GM12874 (cell line): ENCODE results near the gene DEDD.

ENCODE experiments used
- TF ChIP-seq, protein P1 (sequence below): IDR thresholded peaks from 2 replicates; pipeline ENCODE4 v1.5.1; 2011; ENCODE audit warnings: low read depth, mild to moderate bottlenecking, control low read depth, low read length, moderate library complexity; ENCODE audit not compliant: insufficient read depth

The DEDD gene

DNA sequence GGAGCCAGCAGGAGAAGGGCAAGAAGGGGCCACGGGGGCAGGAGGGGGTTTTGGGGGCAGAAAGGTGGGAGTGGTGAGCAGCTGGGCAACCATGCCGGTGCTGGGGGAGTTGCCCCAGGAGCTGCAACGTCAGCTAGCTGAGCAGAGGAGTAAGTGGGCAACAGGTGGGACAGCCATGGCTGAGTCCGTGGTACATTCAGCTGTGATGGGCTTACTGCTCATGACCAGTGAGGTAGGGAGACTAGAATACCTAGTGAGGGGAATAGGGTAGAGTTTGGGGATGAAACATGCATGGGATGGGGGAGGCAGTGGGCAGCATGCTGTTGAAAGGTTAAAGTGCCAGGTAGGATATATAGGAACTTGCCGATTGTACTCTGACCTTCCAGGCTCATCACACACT is 29.2 kb upstream of the DEDD start:
- TF ChIP-seq, protein P1, sequence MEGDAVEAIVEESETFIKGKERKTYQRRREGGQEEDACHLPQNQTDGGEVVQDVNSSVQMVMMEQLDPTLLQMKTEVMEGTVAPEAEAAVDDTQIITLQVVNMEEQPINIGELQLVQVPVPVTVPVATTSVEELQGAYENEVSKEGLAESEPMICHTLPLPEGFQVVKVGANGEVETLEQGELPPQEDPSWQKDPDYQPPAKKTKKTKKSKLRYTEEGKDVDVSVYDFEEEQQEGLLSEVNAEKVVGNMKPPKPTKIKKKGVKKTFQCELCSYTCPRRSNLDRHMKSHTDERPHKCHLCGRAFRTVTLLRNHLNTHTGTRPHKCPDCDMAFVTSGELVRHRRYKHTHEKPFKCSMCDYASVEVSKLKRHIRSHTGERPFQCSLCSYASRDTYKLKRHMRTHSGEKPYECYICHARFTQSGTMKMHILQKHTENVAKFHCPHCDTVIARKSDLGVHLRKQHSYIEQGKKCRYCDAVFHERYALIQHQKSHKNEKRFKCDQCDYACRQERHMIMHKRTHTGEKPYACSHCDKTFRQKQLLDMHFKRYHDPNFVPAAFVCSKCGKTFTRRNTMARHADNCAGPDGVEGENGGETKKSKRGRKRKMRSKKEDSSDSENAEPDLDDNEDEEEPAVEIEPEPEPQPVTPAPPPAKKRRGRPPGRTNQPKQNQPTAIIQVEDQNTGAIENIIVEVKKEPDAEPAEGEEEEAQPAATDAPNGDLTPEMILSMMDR, result no peak

DNA sequence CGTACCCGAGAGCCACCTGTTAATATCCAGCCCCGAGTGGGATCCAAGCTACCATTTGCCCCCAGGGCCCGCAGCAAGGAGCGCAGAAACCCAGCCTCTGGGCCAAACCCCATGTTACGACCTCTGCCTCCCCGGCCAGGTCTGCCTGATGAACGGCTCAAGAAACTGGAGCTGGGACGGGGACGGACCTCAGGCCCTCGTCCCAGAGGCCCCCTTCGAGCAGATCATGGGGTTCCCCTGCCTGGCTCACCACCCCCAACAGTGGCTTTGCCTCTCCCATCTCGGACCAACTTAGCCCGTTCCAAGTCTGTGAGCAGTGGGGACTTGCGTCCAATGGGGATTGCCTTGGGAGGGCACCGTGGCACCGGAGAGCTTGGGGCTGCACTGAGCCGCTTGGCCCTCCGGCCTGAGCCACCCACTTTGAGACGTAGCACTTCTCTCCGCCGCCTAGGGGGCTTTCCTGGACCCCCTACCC is 28.2 kb upstream of the DEDD start:
- TF ChIP-seq, protein P1, result no peak

DNA sequence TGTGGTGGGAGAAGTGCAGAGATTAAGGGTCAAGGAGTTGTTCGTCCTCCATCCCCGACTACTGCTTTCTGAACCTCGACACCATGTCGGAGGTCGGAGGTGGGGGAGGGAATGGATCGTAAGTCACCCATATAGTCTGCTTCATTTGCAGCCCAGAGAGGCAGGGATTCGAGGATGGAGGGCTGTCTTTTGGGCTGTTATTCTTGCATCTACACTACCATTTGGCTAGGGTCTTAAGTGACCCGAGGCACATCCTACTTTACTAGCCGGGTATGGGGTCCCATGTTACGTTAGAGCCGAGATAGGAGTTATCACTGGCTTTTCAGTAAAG is 27.4 kb upstream of the DEDD start:
- TF ChIP-seq, protein P1, result no peak

DNA sequence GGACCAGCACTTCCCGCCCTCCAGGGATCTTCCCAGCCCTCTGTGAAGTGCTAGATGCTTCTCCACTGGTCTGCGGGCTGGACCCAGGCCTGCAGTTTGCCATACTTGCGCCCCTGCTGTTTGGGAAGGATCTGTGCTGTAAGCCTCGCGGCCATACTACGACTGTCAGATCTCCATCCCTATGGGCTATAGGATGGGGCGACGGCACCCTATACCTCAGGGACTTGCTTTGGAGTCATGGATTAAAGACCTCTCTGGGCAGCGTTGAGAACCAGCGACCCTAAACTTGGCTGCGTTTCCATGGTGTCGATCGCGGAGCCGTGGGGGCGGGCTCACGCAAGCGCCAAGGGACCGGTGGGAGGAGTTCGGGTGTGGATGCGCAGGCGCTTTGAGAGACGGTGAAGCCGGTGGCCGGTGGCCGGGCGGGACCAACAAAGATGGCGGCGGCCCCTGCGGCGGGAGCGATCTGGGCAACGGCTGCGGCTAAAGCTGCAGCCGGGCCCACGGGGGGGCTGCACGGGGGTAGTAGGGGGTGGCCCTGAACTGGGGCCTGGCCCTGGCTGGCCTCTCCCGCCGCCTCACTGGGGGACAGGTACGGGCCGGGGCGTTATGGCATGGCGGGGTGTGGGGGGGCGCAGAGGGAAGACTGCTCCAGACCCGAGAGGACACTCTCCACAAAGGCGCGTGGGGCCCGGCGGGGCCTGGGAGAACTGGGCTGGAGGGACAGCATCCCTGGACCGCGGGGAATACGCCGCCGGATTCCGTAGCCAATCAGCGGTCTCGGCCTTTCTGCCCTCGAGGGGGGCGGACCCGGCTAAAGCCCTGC is 26.8 kb upstream of the DEDD start, which contains the start of gene USP21:
TSS of gene USP21 (plus strand) at position 414 of the 826 bp plus-strand sequence. CDS start 1,141 bp downstream, outside the sequence.
- TF ChIP-seq, protein P1, result no peak

DNA sequence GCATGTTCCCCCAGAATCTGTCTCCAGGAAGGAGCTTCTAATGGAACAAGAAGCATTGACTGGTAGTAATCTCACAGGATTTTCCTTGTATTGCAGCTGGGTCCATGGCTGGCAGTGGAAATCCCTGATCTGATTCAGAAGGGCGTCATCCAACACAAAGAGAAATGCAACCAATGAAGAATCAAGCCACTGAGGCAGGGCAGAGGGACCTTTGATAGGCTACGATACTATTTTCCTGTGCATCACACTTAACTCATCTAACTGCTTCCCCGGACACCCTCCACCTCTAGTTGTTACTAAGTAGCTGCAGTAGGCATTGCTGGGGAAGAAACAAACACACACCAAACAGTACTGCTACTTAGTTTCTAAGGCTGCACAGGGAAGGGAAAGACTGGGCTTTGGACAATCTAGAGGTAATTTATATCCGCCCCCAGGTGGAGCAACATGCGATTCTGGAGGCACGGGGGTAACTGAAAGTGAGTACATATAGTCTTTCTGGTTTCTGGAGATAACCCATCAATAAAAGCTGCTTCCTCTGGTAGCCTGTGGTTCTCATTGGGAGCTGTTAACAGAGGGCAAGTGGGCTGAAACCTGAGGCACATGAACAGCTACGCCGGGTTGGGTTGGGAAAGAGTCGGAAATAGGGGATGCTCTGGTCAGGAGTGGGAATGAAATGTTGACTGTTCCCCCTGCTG is 26.0 kb upstream of the DEDD start:
- TF ChIP-seq, protein P1, result no peak

DNA sequence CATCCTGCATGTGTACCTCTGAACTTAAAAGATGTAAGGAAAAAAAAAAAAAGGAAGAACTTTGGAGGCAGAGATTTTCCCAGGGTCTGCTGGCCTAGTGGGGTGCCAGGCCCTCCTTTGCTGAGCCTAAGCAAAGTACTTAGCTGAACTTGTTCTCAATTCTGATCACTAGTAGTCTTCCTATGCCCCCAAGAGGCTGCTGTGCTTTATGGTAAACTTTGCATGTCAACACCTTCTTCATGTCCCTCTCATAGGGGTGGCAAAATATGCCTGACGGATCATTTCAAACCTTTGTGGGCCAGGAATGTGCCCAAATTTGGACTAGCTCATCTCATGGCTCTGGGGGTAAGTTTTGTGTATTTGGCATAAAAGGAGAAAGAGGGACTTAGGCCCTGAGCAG is 25.4 kb upstream of the DEDD start:
- TF ChIP-seq, protein P1, result no peak

DNA sequence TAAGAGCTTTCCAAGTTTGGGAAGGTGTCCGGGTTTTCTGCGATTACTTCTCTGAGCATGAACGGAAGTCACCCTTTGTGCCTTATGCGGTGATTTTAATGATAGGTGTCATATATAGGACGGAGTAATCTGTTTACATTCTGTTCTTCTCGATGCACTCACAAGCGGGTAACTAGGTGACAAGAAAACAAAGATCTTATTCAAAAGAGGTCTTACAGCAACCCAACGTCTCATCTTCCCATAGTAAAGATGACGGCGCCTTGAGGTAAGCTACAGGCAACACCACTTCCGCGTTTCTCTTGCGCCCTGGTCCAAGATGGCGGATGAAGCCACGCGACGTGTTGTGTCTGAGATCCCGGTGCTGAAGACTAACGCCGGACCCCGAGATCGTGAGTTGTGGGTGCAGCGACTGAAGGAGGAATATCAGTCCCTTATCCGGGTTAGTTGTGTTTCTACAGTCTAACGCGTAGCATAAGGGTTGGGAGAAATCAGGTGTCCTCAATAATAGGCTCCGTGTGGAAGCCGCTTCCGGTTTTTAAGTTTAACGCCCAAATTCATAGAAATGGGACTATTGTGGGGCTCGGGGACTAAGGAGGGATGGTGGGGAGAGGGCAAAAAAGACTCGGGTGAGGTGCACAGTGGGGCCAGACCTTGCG is 21.3 kb upstream of the DEDD start, which contains the start of gene UFC1:
TSS of gene UFC1 (plus strand) at position 297 of the 656 bp plus-strand sequence. CDS start at position 317, 20 bp downstream.
- TF ChIP-seq, protein P1, result no peak
